GM18861 (cell line): ENCODE measurements around the gene APBA2.

ENCODE experiments used
- ATAC-seq: cut with Tn5 transposase; IDR thresholded peaks from one replicate; pipeline ENCODE4 v1.9.1; 2021; ENCODE audit not compliant: unreplicated experiment

The APBA2 gene

DNA sequence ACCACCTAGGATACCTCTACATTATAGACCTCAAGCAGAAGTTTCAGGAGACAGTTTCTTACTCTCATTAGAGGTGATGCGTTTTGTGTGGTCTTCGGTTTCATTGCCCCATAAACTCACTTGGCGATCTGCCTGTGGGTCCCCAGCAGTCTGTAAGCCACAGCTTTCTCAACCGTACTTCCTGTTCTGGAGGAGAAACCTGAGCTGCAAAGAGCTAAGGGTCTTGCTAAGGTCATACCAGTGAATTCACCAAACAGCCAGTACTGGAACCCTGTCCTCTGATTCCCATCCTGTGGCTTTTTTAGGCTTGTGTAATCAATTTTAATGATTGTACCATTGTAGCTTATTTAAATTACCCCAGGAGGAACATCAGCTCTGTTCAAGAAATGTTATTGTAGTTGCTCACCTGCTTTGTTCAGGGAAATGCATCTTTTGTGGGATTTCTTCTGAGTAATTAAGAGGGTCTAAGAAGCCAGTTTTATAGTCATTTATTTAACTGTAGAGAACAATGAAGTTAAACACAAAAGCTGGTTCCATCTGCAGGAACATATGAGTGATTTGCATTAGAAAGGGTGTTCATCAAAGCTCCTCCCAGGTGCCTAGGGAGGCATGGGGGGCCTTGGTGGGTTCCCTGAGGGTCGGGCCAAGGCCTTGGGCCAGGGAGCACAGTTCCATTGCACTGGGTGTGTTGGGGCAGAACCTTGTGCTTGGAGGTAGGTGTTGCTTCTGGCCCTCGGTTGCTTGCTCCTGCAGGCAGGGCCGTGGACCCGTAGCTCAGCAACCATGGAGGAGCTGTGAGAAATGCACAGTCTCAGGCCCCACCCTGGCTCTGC, 69.6 kb downstream of the APBA2 start:
- no peak for ATAC-seq

DNA sequence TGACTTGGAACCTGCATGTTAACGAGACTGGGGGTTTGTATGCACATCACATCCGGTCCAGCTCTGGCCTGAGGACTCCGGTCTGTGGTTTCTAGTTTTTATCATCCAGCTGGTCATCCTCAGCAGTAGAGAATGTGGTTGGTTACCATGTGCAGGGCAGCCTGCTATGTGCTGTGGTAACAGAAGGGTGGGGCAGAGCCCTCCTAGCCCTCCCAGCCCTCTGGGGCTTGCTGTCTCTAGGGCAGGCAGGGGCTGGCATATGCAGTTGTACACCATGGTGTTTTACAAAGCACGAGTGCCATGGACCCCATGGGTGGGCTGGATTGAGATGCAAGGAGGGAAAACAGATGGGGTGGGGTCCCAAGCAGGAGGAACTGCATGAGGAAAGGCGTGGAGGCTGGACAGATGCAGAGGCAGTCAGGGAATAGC, 70.2 kb downstream of the APBA2 start:
- ATAC-seq = no peak

DNA sequence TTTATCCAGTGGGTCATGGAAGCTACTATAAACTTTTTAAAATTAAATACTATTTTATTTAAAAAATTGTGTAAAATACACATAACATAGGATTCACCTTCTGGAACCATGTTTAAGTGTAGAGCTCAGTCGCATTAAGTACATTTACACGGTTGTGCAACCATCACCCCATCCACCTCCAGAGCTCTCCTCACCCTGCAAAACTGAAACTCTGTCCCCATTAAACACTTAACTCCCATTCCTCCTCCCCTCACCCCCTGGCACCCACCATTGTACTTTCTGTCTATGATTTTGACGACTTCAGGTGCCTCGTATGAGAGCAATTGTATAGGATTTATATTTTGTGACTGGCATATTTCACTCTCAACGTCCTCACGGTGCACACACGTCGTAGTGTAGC, 70.7 kb downstream of the APBA2 start:
- no peak for ATAC-seq

DNA sequence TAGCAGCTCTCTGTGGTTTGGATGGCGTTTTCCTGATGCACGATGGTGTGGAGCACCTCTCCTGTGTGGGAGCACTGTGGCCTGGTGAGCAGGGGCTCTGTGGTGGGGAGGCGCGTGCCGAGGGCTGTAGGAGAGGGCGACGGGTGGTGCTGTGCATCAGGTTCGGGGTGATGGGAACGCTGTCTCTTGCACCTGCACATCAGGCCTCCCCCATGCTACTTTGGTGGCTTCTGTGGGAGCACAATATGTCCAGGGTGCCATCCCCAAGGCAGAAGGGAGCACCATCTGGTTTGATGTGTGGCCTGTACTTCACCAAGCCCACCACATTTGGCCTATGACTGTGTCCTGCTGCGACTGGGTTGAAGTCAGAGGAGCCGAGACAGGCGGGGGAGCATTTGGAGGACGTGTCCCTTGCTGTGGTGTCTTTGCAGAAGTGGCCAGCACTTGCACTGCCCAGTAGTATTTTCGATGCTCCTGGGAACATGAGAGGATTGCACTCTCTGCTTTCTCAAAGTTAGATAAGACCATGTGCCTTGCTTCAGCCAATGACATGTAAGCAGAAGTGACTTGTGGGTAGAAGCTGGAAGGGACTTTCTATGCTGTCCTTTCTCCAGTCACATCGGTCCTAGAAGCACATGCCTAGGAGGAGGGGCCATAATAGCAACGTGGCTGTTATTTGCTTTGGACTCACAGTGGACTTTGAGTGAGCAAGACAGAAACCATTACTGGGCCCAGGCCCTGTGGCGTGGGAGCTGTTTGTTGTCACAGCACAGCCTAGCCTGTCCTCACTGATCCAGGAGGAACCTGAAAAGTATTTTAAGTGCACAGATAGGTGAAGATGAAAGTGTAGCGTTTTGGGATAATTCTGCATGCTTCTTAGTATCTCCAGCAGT, 72.1 kb downstream of the APBA2 start:
- ATAC-seq = no peak

DNA sequence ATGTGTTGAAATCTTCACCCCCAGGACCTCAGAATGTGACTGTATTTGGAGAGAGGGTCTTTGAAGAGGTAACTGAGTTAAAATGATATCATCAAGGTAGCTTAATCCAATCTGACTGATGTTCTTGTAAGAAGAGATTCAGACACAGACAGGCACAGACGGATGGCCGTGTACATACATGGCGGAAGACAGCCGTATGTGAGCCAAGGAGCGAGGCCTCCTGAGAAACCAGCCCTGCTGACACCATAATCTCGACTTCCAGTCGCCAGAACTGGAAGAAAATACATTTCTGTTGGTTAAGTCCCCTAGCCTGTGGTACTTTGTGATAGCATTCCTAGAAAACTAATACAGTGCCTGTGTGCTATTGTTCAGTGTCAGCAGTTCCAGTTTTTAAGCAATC, 73.6 kb downstream of the APBA2 start:
- ATAC-seq = no peak

DNA sequence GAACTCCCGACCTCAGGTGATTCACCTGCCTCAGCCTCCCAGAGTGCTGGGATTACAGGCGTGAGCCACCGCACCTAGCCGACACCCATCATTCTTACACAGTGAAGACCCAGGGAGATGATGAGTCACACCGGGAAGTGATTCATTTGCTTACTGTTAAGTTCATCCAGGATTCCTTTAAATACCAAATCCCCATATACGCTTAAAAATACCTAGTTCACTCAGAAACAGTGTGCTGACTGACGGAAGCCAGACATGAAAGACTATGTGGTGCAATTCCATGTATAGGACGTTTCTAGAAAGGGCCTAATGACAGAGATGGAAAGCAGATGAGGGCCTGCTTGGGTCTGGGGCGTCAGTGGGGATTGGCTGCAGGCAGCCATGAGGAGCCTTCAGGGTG, 75.2 kb downstream of the APBA2 start:
- ATAC-seq = no peak

DNA sequence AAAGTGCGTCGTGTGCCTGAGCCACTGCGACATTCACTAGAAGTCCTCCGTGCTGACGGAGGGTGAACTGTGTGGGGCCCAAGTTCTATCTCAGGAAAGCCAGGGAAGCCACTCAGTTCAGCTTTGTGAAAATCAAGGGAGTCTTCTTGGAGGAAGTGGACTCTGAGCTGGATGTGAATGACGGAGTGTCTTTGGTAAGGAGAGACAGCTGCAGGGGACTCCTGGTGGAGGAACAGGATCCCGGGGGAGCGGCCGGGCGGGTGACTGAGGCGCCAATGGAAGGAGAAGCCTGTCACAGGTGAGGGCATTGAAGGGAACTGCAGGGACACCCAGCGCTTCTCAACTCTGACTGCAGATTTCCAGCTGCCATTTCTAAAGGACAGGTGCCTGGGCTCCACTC, 75.6 kb downstream of the APBA2 start:
- ATAC-seq = no peak

DNA sequence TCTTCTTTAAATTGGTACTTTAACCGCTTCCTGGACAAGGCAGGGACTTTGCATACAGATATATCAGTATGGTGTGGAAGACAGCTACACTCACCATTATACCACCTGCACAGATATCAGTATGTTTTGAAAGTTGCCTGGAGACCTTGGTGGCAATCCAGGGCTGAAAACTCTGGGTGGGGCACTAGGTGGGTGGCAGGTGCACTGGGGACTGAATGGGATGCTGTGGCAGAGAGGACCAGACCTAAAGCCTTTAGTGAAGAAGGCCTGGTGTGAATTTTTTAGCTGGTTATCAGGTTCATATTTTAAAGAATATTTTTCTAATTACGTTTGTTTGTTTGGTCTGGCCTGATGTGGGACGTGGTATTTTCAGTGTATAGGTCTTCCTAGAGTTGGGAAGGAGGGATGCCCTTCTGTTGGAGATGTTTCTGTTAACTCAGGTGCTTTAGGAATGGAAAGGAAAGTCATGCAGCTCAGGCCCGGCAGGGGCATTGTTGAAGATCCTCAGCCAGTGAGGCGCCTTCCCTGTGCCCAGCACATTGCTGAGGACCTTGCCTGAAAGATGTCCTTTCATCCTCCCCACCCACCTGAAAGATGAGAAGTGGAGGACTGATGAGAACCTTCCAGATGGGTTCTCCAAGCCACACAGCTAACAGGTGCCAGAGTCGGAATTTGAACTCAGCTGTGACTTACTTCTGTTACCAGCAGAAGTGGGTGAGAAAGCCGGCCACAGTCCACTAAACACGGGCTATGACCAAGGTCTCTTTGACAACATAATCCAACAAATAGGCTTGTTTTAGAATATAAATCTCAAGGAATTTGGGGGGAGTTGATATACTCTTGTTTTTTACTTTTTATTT, 77.3 kb downstream of the APBA2 start:
- ATAC-seq = no peak

DNA sequence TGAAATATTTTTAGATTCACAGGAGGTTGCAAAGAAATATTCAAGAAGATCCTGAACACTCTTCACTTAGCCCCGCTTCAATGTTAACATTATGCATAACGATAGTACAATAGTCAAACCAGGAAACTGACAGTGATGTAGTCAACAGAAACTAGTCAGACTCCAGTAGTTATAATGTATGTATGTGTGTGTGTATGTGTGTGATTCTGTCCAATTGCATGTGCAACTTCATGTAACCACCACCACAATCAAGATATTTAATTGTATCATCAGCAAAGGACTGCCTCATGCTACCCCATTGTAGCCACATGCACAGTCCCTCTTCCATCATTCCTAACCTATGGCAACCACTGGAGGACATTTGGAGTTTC, 77.9 kb downstream of the APBA2 start:
- no peak for ATAC-seq

DNA sequence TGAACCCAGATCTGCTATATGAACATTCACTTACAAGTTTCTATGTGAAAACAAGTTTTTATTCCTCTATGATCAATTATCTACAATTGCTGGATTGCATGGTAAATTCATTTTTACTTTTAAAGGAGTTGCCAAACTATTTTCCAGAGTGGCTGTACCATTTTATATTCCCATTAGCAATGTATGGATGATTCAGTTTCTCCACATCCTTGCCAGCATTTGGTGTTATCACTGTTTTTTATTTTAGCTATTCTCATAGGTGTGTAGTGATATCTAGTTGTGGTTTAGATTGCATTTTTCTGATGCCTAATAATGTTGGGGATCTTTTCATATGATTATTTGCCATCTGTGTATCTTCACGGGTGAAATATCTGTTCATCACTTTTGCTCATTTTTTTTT, 78.3 kb downstream of the APBA2 start:
- no peak for ATAC-seq

DNA sequence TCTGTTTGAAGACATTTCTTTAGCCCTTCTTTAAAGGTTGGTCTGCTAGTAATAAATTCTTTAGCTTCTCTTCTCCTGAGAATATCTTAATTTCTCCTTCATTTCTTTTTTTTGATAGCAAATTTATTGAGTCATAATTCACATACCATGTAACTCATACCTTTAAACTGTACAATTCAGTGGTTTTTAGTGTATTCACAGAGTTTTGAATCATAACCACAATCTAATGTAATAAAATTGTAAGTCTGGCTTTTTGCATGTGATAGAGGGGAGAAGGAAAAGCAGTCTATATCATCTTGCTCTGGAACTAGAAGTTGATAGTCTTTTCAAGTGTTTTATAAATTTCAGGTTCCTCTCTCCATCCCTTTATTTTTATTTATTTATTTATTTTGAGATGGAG, 81.3 kb downstream of the APBA2 start:
- no peak for ATAC-seq

DNA sequence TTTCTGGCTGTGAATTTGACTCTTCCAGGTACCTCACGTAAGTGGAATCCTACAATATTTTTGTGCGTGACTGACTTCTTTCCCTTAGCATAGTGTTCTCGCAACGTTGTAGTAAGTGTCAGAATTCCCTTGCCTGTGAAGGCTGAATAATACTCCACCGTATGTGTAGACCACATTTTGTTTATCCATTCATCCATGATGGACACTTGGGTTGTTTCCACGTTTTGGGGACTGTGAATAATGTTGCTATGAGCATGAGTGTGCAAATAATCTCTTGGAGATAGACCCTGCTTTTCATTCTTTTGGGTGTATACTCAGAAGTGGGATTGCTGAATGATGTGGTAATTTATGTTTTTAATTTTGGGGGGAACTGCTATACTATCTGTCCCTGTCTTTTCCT, 82.2 kb downstream of the APBA2 start:
- no peak for ATAC-seq

DNA sequence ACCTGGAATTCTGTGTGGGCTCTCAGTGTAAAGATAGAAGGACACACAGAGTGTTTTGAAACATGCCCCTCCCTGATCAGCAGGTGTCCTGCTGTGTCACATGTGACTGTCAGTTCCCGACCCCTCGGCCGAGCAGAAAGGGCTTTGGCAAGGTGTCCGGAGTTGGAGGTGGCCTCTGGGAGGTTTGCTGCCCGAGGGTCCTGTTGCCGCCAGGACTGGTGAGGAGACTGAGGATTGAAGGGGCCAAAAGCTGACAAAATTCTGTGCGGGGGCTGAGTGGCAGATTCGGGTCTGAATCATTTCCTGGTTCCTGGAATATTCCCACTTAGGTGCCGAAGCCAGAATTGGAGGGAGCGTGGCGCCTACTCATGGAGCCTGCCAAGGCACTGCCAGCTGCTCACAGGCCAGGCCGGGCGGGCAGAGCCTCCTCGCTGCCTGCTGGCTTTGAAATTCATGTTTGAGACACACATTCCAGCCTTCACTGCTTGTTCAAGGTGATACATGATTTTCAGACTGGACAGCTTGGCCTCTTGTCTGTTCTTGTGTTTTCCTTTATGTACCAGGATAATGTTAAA, 83.8 kb downstream of the APBA2 start:
- no peak for ATAC-seq

DNA sequence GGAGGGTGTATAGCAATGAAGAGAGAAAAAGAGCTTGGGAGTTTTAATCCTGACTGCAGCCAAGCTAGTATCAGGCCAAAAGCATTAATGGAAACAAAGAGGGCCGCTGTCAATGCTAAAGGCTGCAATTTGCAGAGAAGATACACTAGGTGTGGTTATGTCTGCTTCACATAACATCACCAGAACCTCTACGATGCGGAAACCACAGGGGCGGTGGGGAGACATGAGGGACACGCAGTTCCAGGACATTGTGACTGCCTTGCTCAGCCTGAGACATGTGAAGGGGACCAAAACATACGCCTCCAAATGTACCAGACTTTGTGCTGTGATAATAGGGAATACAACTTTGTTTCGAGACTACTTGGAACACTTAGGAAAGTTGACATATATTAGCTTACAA, 88.4 kb downstream of the APBA2 start:
- no peak for ATAC-seq

DNA sequence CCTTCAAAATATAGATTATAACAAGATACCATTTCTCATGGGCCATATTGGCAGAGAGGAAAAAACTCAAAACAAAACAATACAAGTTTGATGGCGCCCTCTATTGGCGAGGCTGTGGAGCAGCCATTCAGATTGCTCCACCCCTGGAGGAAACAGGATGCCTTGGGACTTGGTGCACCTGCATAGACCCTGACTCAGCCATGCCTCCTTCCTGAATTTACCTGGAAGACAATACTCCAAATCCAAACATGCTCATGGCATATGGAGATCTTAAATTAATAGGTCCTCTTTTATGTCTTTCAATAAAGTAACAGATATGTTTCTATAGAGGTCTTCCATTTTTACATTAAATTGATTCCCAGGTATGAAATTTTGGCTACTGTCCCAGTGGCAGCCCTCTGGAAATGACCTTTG, 90.0 kb downstream of the APBA2 start:
- ATAC-seq = no peak

DNA sequence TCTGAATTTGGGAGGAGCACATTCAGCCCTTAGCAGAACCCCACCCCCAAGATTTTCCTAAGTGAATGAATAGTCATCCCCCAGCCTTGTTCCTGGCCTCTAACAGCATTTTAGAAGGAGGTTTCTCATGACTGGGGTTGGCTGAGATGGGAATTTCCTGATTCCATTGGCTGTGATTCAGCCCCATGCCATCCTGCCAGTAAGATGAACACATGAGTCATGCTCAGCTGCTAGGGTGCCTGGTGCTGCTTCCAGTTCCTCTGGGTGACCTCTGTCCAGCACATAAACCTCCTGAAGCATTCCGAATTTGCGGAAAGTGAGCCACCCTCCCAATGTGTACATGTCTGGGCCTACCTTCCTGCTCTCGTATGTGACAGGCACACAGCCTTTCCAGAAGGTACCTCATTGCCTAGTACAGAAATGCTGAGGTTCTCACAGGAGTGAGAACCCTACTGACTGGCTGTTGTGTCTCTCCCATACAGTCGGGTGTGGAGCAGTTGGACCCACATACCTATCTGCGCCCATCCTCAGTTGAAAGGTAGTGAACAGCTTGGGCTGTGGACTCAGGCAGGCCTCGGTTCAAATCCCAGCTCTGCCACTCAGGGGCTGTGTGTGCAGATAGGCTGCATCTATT, 91.7 kb downstream of the APBA2 start:
- ATAC-seq = no peak

DNA sequence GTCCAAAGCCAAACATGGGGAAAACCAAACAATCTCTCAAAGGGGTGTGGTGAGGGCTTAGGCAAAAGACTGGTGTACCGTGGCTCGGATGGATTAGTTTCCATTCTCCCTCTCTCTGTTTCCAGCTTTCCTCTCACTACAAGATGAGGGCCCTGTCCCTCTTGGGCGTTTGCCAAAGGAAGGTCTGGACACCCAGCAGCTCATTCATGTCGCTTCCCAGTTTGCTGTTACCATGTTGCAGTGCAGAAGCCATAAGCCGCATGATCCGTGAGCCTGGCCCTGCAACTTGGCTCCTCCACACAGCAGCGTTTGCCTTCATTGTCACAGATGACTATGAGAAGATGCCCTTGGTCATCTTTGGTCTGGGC, 92.2 kb downstream of the APBA2 start:
- ATAC-seq = no peak

DNA sequence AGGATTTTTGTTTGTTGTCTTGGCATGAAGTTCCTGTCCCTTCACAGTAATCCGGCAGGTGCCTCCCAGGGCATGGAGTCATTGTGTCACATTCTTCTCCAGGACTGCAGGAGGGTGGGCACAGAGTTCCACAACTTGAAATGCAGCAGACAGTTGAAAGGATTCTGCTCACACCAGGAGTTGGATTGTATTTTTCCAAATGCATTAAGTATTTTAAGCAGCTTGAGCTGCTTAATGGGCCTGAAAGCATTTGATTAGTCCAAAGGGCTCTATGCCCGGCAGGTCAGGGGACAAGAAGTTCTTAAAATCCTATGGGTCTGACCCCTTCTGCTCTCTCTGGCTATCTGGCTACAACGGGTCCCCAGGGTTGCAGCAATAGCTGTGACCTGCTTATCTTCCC, 92.9 kb downstream of the APBA2 start:
- ATAC-seq = no peak

DNA sequence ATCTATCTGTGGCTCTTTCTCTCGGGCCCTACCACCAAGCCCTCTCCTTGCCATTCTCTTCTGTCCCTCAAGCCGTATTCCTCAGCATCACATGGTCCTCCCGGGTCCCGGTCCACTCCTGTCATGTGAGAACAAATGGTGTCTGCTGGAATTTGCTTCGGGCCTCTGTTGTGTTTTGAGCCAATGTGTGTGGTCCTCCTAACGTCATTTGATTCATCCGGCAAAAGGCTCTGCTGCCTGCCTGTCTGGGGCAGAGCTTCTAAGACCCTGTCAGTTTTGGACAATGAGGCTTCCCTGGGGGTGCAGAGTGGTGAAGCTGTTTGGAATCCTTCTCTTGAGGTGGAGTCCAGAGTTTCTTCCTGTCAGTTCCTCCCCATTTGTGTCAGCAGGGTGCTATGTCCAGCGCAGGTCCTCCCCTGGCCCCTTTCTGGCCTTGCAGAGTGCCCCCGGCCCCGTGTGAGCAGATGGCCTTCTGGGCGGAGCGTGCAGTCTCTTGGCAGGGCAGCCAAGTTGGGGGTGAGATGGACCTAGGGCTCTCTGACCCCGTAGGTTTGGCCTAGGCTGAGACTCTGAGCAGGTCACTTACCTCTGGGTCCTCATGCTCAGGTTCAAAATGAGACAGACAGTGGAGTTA, 93.6 kb downstream of the APBA2 start:
- no peak for ATAC-seq

DNA sequence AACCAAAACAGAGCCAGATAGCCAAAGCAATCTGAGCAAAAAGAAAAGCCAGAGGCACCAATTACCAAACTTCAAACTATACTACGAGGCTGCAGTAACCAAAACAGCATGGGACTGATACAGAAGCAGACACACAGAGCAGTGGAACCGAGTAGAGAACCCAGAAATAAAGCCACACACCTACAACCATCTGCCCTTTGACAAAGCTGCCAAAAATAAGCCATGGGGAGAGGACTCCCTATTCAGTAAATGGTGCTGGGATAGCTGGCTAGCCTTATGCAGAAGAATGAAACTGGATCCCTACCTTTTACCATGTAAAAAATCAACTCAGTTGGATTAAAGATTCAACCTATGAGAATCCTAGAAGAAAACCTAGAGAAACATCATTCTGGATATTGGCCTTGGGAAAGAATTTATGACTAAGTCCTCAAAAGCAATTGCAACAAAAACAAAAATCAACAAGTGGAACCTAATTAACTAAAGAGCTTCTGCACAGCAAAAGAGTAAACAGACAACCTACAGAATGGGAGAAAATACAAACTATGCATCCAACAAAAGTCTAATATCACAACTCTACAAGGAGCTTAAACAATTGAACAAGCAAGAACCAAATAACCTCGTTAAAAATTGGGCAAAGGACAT, 95.1 kb downstream of the APBA2 start:
- ATAC-seq = no peak
